CD4-positive, alpha-beta T cell treated with Interleukin-17A for 4 hours (primary cell): ENCODE measurements around the gene HUNK.
A peak's percentile ranks its signal among the peaks of the same experiment; 100 is the strongest.

Experiments used
- DNase-seq: peaks from one replicate; pipeline ENCODE4 v3.0.0-alpha.2; 2020; ENCODE audit warnings: mixed read lengths

HUNK gene

DNA sequence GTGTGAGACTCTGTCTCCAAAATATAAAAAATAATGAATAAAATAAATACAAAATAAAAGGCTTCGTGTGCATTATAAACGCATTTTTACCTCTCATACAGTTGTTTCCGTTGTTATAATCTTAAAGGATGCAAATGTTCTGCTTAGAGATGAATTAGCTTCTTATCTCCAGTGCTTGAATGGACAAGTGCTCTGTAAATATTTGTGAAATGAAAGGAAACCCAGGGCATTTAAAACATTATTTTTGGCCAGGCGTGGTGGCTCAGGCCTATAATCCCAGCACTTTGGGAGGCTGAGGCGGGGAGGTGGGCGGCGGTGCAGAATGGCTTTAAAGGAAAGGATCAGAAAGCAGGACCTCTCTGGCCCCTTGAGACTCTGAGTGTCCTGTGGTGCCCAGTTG, 94.5 kb downstream of the HUNK start:
- no peak for DNase-seq

DNA sequence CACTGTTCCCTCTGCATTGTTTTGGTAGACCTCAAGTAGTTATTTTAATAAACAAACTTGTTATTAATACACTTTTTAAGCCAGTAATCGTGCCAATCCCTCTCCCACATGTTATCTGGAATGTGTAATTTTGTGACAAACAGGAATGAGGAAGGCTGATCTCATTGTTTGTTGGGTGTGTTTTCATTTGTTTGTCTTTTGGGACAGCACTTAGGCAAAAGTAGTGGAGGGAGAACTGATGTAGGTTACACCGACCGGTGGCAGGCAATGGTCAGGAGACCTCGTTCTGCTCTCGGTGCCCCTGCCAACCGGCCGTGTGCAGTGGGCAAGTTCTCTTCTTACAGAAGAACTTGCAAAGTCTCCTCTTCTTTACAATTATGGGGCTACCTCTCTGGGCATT, 99.8 kb downstream of the HUNK start:
- DNase-seq: no peak

DNA sequence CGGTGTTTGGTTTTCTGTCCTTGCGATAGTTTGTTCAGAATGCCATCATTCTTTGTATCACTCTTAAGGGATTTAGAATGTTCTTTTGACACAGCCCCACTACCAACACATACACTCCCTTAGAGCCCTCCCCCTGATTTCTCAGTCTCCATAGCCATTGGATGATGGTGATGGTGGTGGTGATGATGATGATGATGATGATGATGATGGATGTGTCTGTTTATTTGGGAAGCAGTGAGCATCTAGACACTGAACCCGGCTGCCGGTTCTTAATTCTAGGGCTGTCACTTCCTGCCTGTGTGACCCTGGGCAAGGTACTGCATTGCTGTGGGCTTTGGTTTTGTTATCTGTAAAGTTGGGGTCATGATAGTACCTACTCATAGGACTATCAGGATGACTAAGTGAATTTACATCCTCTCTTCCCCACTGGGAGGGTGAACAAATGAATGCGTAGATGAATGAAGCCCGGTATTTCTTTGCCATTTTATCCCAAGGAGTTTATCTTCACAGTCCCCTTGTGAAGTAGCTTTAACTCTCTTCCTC, 100.7 kb downstream of the HUNK start:
- no peak for DNase-seq

DNA sequence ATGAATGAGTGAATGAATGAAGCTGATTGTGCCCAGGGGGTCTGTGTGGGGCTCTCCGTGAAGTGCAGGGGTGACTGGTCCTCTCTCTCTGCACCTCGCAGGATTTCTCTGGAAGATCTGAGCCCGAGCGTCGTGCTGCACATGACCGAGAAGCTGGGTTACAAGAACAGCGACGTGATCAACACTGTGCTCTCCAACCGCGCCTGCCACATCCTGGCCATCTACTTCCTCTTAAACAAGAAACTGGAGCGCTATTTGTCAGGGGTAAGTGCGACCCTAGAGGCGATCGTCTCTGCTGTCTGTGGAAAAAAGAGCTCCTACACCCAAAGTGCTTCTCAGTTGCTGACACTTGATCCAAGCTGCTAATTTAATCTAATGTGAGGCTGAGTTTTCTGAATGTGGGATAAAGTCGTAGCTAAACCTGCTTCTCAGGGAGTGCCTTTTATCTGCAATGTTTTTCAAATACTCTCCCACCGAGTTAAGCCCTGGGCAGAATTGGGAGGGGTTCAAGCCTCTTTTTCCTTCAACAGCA, 101.7 kb downstream of the HUNK start:
- DNase-seq: peak; percentile 26

DNA sequence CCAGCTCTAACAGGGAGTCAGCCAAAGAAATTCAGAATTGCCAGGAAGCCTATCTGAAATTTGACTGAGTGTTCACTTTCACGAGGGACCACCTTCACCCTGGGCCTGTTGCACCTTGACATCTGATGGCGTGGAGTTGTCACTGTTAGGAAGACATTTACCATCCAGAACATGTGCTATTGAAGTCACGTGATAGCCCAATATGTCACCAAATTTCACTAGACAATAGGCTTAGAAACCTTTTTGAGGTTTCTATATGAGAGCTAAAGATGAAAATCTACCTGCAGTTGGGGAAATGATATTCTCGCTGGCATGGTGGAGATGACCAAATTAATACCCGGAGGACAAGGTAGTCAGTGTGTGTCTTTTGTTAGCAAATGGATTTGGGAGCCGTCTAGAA, 102.7 kb downstream of the HUNK start:
- no peak for DNase-seq

DNA sequence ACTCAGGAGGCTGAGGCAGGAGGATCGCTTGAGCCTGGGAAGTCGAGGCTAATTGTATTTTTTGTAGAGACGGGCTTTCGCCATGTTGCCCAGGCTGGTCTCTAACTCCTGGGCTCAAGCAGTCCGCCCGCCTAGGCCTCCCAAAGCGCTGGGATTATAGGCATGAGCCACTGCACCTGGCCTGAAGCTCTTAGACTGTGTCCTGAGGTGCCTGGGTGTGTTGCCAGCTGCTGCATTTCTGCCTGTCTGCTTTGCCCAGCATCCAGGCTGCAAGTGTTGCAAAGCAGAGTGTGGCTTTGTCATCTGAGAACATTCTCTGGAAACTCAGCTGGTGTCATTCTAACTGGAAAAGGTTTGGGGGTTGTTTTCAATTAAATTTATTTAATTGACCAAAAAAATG, 105.0 kb downstream of the HUNK start:
- DNase-seq: no peak

DNA sequence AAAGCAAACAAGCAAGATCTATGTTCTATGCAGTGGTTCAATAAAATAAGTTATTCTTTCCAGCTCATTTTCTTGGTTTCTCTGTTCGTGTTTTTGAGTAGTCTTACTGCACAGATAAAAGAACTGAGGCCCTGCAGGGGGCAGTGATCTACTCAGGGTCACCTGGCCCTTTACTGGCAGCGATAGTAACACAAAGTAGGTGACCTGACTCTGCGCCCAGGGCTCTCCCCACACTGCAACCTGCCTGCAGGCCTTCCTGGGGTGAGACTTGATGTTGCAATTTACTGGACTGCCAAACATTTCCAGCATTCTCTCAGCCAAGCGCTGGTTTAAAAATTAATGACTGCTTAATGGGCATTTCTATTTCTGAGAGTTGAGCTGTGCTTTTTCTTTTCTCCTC, 110.3 kb downstream of the HUNK start:
- DNase-seq: no peak

DNA sequence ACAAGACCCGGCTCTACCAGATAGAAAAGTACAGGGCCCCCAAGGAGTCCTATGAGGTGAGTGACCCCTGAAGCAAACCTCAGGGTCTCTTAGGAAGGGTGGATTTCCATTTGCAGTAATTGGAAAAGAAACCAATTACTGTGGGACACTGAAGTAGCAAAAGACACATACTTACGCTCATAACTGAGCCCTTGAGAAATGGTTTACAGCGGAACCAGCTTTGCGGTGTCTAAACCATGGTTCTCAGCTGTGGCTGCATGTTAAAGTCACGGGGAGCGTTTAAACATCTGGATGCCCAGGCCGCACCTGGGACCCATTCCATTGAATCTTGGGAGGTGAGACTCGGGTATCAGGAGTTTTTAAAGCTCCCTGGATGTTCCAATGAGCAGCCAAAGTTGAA, 110.7 kb downstream of the HUNK start:
- no peak for DNase-seq

DNA sequence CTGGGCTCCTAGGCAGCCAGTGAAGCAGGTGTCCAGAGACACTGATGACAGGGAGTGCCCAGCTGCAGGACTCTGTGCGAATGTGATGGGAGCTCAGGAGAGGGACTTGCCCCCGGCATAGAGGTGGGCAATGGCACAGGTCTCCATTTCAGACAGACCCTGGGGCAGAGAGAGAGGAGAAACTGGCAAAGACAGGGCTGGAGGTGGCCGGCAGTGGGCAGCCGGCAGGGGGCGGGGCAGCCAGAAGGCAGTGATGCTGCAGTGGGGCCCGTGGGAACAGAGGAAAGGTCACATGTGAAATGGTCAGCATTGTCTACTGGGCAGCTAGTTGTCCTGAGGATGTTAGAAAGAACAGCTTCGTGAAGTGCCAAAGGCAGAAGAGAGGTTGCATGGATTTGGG, 112.6 kb downstream of the HUNK start:
- no peak for DNase-seq

DNA sequence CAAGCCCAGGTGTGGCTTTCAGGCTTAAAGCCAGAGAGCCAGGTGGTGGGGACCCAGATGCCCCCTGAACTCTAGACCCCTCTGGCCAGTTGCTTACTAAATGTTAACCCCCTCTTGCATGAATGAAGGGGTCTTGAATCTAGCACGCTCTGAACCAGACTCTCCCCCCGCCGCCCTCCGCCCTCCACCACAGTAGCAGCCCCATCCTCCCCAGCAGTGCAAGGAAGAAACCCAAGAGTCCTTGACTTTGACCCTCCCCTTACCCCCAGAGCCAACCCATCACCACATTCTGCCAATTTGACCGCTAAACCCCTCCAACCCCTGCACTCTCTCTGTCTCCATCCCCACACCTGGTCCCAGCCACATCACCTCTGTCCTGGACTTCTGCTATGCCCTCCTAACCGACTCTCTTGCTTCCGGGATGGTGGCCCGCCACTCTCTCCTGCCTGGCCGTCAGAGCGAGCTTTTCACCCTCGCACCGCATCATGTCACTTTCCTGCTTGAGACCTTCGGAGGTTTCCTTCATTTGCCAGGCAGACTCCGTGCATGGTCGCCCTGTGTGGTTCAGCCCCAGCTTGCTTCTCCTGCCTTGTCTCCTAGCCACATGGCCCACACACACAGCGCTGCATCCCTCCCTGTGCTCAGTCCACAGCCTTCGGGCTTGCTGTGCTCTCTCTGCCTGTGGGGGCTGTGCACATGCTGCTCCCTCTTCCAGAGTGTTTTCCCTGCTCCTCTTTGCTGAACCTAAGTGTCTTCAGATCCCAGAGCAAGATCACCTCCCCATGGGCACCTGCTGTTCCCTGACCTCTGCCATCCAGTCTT, 113.4 kb downstream of the HUNK start:
- DNase-seq: no peak

DNA sequence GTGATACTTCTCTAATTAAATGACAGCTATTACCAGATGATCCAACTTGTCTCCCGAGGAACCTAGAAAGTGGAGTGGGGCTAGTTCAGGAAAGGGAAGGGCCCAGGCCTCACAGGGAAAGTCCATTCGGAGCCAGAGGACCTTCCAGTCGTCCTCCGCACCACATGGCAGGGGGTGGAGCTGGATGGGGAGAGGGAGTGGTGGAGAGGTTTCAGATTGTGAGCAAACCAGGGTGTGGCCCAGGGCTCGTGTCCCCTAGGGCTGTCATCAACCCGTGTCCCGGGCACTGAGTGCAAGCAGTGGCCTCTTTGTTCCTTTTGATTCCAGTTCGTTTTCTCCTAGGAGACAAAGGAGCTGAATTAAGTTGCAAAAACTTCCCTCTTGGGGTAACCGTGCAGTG, 114.9 kb downstream of the HUNK start:
- no peak for DNase-seq

DNA sequence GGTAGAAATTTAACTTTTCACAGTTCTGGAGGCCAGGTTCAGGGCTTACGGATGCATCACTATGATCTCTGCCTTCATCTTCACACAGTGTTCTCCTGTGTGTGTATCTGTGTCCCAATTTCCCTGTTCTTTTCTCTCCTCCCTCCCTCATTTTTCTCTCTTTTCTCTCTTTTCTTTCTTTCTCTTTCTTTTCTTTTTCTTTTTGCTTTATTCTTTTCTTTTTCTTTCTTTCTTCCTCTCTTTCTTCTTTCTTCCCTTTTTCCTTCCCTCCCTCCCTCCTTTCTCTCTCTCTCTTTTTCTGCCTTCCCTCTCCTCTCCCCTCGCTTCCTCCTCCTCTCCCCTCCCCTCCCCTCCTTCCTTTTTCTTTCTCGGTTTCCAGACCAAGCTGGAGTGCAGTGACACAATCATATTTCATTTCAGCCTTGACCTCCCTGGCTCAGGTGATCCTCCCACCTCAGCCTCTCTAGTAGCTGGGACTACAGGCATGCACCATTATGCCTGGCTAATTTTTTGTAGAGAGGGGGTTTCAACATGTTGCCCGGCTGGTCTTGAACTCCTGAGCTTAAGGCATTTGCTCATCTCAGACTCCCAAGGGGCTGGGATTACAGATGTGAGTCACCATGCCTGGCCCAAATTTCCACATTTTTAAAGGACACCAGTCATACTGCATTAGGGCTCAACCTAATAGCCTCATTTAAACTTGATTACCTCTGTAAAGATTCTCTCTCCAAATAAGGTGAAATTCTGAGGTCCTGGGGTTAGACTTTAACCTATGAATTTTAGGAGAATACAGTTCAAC, 115.9 kb downstream of the HUNK start:
- DNase-seq: no peak

DNA sequence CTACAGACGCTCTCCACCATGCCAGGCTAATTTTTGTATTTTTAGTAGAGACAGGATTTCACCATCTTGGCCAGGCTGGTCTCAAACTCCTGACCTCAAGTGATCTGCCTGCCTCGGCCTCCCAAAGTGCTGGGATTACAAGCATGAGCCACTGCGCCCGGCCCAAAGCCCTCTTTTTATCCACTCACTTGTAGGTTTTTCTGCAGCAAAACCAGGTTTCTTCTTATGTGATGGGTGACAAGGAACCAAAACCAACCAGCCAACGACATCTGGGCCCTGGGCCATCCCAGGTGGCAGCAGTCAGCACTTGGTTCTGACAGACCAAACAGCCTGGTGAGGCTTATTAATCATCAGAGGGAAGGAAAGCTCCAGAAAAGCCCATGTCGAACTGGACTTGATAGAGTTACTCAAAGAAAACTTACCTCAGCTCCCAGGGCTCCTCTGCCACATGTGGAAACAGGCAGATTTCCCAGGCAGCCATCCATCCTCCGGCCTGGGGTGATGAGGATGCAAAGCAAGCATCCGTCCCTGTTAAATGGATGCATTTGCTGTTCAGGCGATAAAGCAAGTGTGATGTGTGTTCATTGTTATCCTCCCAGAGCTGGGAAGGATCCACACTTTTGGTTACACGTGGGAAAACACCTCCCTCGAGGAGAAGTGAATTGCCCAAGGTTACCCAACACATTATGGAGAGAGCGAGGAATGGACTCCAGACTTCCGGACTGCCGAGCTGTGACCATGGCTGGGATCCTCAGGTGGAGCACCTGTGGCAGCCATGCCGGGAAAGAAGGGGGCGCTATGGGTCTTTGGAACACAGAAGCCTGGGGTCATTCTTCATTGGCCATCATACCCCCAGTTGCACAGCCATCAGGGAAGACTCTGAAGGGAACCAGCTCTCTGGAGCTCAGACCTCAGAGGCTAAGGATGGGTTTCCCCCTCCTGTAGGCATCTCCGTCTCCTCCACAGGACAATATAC, 118.8 kb downstream of the HUNK start:
- no peak for DNase-seq

DNA sequence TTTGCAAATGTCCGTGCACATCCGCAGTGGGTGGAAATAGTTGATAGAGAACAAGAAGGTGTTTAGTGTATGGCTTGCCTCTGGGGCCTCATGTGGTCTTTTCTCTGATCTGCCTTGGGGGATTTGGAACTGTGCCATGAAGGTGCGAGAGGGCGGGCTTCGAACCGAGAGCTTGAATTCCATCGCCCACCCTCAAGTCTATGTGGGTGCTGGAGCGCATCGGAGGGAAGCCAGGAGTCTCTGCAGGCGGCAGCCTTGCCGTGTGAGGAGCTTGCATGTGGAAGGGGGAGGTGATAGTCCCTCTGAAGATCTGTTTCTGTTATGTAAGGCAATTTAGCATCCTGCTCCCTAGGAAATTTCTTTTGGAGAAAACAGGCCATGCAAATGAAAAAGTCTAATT, 119.6 kb downstream of the HUNK start:
- DNase-seq: no peak

DNA sequence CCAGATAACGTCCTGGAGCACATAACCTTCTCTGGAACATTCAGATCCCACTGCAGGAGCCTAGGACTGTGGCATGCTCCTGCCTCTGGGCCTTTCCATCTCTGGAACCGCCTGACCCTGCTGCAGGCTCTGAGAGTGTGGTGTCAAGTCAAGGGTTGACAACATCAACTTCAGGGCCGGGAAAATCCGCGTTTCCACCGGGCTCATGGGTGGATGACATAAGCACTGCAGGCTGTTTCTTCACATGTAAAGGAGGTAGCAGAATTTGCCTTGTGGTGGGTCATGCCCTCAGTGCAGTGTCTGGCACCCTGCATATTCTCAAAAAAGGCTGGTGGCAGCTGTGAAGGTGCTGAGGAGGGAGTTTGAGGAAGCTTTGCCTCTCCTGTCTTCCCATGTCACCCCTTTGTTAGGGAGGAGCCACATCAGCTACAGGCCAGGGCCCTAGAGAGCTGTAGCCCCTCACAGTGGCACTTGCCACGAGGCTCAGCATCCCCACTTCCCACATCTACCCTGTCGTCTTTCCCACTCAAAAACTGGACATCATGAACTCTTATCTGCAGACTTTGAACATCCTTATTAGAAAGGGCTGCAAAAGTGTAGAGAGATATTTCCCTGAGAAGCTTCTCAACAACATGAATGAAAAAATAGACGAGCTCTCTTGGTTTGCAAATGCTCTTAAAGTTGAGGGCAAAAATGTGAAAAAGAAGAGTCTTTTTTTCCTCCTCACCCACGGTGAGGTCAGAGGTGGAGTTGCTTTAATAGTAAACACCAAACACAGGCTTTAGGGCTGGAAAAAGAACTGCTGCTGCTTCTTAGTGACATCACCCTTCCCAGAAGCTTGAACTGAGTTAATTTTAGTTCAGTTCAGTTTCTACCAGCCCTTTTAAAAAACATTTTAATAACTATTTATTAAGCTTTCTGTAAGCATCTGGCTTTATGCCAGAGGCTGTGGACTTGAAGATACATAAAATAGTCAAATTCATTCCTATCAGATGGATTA, 121.3 kb downstream of the HUNK start:
- DNase-seq: no peak

DNA sequence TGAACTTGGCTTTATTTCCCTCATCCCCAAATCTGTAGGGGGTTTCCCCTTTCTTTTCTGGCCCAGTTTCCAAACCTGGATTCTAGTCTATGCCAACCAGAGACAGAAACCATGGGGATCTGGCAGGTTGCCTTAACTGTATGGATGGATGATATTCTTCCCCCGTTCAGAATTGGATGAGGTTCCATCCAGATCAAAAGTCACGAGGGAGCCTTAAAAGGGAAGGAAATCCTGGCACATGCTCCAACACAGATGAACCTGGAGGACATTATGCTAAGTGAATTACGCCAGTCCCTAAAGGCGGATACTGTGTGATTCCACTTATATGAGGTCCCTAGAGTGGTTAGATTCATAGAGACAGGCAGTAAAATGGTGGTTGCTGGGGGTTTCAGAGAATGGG, 124.4 kb downstream of the HUNK start:
- no peak for DNase-seq

DNA sequence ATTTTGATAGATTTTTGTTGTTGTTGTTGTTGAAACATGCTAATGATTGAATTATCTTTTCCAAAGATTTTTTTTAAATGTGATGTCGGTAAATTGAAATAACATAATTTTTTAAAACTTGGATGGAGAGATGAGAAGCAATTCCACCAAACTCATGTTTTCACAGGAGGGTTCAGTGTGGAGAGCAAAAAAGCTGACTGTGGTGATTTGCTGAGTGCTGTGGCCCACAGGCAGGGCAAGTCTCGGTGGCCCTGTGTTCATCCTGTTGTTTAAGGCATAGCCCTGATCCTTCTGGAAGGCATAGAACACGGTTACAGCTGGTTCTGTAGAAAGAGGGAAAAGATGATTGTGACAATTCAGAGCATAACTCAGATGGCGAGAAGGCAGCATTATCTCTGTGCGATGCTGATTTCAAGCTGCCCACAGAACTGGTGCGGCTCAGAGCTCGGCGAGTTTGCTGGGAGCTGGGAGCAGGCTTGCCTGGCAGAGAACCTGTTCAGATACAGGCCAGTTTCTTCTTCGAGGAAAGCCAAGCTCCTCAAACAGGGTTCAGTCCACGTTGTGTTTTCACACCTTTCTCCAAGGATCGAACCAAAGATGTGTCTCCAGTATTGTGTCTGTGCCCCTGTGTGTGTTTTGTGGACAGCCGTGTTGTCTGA, 127.1 kb downstream of the HUNK start:
- DNase-seq: no peak

DNA sequence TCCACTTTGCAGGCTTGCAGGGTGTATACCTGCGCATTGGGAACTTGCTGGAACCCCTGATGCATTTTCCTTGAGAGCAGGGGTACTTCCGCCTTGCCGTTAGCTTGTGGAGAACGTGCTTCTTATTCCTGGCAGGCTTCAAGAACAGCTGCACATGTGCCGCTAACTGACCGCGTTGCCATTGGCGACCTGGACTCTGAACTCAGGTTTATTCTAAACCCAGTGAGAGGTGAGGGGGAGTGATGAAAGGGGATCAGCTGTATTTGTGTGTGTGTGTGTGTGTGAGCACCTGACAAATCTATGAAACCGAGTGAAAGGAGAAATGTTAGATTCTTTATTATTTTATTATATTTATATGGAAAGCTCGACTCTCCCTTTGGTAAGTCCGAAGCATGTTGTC, 128.6 kb downstream of the HUNK start:
- DNase-seq: no peak

DNA sequence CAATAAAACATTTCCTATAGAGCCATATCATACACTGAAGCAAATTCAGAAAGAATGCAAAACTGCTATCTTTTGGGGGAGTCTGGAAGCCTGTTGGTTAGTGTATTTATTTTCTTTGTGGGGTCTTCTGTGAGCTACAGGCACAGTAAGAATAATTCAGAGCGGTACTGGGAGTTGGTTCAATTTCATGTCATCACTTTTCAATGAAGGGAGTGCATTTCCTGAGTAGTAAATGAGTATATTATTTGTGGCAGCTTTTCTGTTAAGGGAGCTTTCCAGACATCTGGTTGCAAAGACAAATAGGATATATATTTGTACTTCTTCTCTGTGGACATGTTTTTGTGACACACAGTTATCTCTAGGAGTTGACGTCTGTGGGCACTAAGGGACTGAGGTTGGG, 130.6 kb downstream of the HUNK start:
- no peak for DNase-seq

DNA sequence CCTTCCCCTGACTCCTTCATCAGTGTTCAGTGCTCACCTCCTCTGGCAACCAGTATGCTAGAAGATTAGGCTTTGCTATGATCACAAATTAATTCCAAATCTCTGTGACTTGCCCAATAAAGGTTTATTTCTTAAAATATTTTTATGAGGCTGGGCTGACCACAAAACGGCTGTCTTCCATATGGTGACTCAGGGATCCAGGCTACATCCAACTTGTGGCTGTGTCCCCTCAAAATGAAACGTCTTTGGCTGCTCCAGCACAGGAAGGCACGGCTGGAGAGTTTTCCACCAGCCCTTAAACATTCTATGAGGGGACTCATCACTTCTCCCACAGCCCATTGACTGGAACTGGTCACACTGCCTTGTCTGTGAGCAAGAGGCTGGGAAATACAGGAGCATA, 131.5 kb downstream of the HUNK start:
- DNase-seq: no peak

DNA sequence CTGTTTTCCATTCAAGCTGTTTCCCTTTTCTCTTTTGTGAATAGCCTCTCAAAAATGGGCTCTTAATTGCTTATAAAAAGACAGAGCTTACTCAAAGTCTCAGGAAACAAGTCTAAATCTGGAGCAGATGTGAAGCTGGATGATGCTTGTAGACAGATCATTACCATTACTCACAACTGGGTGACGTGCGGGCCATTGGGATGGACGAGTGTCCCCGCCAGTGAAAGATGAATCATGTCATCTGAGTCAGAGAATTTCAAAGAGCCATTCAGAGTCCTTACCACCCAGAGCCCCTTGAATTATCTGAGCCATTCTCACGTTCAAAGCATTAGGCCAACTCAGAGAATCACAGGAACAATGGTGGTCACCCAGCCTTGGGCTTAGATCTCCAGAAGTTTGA, 134.6 kb downstream of the HUNK start:
- DNase-seq: no peak
